GM18858 (cell line): ENCODE measurements around the gene NME4.
"Not testable (repeated sequence)": the region's sequence is repeated elsewhere in the genome, so short reads cannot be mapped to it uniquely, and the experiment has no call there.

ENCODE experiments used
- ATAC-seq: cut with Tn5 transposase; IDR thresholded peaks from one replicate; pipeline ENCODE4 v1.9.1; 2021; ENCODE audit not compliant: unreplicated experiment

Gene NME4

DNA sequence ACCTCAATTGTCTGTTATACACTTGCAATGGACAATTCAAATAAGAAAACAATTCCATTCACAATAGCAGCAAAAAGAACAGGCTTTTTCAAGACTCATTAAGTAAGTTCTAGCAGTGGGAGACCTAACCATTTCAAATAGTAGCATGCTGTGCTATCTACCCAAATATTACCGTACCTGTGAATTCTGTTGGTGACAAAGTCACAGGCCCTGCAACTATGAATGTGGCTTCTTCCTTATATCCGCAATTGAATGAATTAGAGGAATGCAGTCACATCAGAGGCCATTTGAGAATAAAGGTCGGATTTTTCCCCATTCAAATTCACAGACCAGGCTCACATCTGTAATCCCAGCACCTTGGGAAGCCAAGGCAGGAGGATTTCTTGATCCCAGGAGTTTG is 800 bp upstream of the NME4 start:
- no peak for ATAC-seq

- ATAC-seq: no peak
Measured at GRCh38 chr16:396605-397004, 394 bp upstream of the NME4 start.

DNA sequence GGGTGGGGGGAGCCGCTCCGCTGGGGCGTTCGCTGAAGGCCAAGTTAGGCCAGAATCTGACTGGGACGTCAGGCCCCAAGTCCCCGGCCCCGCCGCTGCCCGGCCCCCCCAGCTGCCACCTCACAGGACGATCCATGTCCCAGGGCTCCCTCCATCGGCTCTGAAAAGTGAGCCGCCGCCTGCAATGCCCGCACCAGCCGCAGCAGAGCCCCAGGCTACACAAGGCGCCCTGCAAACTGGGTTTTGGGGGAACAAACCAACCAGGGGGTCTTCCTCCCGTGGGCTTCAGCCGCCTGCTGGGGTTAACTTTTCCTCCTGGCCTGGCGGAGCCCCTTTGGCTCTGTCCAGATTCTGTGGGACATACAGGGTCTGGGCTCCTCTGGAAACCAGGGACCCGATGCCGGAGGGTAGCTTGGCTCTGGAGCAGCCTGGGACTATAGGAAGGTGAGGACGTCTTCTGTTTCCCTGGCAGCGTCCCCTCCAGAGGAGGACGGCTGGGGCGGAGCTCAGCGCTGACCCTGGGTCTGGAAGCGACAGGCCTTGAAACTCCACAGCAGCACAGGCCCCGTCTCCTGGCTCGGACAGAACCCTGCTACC is 835 bp downstream of the NME4 start:
- ATAC-seq: no peak

GRCh38 chr16:398561-399339 is 1.8 kb downstream of the NME4 start:
- ATAC-seq: no peak

GRCh38 chr16:399340-400019 is 2.5 kb downstream of the NME4 start:
- no peak for ATAC-seq

GRCh38 chr16:400061-400591 is 3.1 kb downstream of the NME4 start:
- ATAC-seq: no peak

- ATAC-seq: peak; percentile 32
Measured at GRCh38 chr16:401468-402348, 4.7 kb downstream of the NME4 start, which contains the start of gene DECR2. Gene DECR2 (plus strand): TSS chr16:401885. CDS start chr16:401964, 79 bp downstream.

DNA sequence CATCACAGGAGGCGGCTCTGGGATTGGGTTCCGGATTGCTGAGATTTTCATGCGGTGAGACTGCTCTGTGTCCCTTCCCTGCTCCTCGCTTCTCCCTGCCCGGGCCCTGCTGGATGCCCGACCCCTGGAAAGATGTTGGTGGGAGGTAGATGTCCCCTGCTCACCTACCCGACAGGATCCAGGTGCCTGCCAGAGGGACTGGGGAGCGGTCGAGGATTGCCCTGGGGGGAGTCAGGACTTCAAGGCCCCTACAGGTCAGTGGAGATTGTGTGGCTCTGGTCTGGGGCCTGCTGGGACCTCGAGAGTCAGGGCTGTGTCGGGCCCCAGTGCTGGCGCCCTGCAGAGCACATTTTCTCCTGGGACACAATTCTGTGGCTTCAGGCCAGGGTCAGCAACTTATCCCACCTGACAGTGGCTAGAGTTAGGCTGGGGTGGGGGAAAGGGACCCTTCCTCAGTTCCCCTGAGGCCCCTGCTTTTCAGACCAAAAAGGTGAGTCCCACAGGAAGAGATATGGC is 8.0 kb downstream of the NME4 start:
- no peak for ATAC-seq

DNA sequence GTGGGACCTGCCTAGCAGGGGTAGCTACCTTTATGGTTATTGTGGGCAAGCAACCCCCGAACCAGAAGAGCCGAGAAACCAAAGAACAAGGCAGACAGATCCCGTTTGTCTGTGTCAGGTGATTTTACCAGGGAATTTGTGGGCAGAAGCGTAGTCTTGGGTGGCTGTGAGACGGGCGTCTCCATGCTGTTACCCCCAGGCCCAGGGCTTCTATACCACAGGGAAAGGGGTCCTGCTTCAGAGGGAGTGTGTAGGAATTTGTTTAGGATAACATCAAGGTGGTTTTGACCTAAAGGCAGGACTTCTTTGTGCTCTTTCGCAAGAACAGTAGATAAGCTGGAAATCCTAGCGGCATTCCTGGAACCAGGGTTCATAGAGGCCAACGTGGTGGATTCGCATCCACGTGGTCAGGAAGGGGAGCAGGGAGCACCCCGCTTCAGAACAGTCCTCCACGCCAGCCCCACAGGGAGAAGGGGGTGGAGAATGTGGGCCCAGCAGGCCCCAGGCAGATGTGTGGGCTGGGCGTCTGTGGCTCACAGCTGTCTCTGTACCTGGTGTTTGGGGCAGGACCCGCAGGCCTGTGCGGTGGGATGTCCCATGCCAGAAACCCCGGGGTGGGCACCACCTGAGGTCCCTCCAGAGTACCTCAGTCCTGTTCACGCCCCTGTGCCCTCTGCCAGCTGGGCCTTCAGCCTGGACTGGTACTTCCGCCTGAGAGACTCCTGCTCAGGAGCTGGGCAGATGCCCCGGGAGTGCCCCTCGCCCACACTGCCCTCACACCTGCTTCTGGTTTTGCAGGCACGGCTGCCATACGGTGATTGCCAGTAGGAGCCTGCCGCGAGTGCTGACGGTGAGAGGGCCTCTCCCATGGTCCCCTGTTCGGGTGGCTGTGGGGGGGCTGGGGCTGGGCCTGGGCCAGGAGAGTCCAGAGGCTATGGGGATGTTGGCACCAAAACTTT is 8.8 kb downstream of the NME4 start:
- no peak for ATAC-seq

- ATAC-seq: no peak
Measured at GRCh38 chr16:407253-407652, 10.3 kb downstream of the NME4 start.

DNA sequence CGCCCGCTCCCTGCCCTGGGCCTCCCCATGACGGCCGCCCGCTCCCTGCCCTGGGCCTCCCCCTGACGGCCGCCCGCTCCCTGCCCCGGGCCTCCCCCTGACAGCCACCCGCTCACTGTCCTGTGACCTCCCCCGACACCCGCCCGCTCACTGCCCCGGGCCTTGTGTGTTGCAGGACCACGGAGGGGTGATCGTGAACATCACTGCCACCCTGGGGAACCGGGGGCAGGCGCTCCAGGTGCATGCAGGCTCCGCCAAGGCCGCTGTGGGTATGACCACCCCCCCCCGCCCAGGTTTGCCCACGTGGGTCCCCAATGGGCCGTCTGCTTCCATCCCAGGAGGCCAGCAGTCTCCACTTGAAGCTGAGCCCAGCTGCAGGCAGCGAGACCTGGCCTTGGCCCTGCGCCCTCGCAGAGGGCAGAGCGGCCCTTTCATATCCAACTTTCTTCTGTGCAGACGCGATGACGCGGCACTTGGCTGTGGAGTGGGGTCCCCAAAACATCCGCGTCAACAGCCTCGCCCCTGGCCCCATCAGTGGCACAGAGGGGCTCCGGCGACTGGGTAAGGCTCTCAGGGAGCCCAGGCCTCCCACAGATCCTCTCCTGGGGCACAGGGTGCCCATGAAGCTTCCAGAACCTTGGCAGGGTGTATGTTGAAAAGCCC is 13.6 kb downstream of the NME4 start:
- no peak for ATAC-seq

DNA sequence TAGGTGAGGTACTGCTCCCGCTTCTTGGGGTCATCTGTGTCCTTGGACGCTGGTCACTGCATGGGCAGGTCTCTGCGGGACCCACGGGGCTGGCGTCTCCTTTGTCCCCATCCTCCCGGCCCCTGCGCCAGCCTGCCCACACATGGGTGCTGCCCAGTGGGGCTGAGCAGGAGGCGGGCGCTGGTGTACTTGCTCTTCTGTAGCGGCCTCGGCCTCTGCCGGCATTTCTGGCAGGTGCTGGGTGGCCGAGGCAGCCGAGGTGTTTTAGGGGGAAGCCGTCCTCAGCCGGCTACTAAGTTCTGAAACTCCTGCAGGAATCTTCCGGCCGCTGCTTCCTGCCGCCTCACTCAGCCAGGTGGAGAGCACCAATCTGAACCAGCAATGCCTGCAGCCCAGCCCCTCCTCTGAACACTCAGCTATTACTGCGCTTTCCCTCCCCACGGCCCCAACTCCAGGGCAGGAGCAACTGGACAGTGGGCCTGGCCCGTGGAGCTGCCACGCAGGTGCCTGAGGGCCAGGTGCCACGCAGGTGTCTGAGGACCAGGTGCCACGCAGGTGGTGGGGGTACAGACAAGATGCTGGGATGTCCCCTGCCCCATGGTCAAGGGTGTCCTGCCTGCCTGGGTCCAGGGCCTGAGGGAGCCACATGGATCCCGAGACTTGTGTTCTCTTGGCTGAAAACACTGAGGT is 14.7 kb downstream of the NME4 start:
- ATAC-seq: no peak

DNA sequence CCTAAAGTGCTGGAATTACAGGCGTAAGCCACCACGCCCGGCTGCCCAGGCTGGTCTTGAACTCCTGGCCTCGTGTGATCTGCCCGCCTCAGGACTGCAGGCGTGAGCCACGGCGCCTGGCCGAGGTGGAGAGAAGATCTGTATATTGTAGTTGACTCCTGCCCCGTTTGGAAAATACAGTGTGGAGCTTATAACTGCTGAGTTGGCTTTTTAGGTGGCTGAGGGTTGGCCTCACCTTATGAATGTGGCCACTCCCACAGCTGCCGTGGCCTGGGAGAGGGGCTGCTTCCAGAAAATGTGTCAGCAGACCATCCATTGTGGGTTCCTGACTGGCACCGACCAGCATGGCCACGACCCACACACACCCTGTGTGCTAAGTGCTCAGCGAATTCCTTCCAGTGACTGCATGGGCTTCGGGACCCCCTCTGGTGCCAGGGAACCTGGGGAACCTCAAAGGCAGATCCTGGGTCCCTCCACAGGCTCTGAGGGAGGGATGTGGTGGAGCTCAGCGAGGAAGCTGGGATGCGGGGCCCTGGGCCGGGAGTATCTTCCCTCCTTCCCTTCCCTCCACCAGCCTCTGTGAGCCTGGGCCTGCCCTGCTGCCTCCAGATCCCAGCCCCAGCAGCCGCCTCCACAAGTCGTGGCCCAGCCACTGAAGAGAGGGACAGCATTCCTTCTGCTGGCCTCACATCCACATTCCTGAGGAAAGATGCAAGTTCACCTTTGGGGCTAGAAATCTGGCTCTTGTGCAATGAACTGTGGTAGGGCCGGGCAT is 17.6 kb downstream of the NME4 start:
- no peak for ATAC-seq

DNA sequence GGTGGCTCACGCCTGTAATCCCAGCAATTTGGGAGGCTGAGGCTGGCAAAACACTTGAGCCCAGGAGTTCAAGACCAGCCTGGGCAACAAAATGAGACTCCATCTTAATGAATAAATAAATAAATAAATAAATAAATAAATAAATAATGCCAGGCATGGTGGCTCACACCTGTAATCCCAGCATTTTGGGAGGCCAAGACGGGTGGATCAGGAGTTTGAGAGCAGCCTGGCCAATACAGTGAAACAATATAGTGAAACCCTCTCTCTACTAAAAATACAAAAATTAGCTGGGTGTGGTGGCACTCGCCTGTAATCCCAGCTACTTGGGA is 18.1 kb downstream of the NME4 start:
- ATAC-seq: not testable (repeated sequence)

GRCh38 chr16:422179-422578 is 25.2 kb downstream of the NME4 start:
- not testable (repeated sequence) for ATAC-seq

DNA sequence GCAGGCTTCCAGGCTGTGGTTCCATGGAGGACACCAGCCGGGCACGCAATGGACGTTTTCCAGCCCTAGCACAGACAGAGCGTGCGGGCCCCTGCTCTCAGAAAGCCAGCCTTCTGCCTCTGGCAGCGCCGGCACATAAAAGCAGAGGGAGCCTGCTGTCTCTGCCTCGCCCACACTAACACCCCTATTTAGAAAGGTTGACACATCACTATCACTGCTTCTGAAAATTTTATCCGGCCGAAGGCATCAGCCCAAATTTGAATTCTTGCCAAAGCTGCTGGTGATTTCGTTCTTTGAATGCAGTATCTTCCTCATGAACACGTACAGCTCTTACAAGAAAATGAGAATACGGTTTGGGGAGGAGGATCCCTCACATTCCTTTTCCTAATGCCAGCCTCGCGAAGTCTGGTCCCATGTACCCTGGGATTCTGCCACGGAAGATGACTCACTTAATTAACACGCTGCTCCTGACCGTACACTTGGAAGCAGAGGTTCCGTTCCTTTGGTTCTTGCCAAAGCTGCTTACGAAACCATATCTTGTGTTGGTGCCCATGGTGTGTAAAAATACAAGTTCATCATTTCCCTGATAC is 27.1 kb downstream of the NME4 start:
- ATAC-seq: no peak

DNA sequence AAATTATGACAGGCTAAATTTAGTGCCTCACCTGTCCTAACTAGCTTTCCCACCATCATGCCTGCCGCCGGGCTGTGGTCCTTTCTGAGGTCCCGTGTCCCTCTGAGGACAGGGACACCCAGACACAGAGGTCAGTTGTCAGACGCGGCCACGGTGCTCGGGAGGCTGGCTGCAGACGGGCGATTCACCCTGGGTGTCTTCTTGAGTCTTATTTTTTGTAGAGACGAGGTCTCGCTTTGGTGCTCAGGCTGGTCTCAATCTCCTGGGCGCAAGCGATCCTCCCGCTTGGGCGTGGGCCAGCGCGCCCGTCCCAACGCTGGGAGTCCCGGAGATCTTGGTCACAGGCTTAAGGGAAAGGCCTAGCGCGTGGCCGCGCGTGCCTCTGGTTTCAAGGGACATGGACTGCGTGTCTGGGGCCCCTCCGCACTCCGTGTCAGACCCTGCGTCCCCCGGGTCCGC is 27.7 kb downstream of the NME4 start:
- ATAC-seq: no peak
